ENCODE measurements around the gene SPC24.
"Not testable (repeated sequence)": the region's sequence is repeated elsewhere in the genome, so short reads cannot be mapped to it uniquely, and the experiment has no call there.

SPC24 gene

DNA sequence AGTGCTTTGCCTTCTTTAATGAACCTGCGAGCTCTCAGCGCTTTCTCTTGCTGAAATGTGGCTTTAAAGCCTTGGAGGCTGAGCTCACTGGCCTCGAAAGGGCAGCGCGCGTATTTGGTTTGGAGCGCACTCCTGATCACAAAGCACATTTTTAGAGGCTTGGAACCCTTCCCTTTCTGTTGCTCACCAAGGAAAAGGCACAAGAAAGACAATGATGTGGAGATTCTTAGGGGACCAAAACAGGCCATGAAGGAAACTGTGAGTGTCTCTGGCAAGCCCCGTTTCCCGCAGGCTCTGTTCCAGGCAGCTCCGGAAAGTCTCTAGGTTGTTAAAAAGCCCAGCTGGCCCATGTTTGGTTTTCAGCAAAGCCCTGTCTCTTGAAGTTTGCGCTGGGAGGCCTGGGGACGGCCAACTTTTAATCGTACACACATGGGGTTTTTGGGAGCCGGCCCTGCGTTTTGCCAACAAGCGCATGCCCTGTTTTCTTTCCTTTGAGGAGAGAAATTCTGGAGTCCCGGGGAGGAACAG lies 9.4 kb upstream of the SPC24 start:
- no peak for TF ChIP-seq EZH2phosphoT487 (conservative IDR thresholded peaks at IDR 0.05; ENCODE audit: low read length)
- TF ChIP-seq, protein P1, sequence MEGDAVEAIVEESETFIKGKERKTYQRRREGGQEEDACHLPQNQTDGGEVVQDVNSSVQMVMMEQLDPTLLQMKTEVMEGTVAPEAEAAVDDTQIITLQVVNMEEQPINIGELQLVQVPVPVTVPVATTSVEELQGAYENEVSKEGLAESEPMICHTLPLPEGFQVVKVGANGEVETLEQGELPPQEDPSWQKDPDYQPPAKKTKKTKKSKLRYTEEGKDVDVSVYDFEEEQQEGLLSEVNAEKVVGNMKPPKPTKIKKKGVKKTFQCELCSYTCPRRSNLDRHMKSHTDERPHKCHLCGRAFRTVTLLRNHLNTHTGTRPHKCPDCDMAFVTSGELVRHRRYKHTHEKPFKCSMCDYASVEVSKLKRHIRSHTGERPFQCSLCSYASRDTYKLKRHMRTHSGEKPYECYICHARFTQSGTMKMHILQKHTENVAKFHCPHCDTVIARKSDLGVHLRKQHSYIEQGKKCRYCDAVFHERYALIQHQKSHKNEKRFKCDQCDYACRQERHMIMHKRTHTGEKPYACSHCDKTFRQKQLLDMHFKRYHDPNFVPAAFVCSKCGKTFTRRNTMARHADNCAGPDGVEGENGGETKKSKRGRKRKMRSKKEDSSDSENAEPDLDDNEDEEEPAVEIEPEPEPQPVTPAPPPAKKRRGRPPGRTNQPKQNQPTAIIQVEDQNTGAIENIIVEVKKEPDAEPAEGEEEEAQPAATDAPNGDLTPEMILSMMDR (IDR thresholded peaks at IDR 0.05; ENCODE audit: insufficient read depth, low read length, poor library complexity, severe bottlenecking): no peak
- no peak overlapping the region for H2AFZ ChIP-seq (ENCODE audit: low read depth, low read length, severe bottlenecking)

DNA sequence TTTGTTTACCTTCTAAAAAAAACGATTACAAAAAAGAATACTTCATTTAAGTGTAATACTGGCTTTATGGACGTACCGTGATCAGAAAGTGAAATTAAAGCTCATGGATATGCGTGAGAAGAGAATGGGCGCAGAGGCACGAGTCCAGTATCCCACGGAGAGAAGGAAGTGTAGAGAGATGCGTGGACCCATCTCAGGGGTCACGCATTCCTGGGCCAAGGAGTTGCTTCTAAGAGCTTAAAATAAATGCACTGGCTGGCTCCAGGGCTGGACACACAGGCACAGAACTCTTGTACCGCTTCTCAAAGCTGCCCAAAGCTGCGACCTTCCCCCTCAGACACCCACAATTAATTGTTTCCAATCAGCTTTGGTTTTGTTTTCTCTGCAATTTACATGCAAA lies 8.7 kb upstream of the SPC24 start:
- H3K36me3 ChIP-seq (ENCODE audit: low read length): no peaks in the 10 kb centered on the region
- H4K20me1 ChIP-seq (ENCODE audit: low read depth, low read length): no peaks in the 10 kb centered on the region
- no peaks in the 10 kb centered on the region for H3K79me2 ChIP-seq (ENCODE audit: insufficient read depth, low read length)
- H3K9me3 ChIP-seq (ENCODE audit: insufficient read depth, low read length): no peaks in the 10 kb centered on the region
- no peaks in the 10 kb centered on the region for H3K9me2 ChIP-seq (replicated peaks; ENCODE audit: insufficient read depth, low read length)
- TF ChIP-seq, protein P1 (IDR thresholded peaks at IDR 0.05; ENCODE audit: insufficient read depth, low read length, poor library complexity, severe bottlenecking): no peak
- TF ChIP-seq EZH2phosphoT487 (conservative IDR thresholded peaks at IDR 0.05; ENCODE audit: low read length): no peak
- no peak overlapping the region for H2AFZ ChIP-seq (ENCODE audit: low read depth, low read length, severe bottlenecking)
- H3F3A ChIP-seq (ENCODE audit: insufficient read depth): no peaks in the 10 kb centered on the region
- H3K27me3 ChIP-seq (ENCODE audit: low read length): no peaks in the 10 kb centered on the region
- no peak overlapping the region for H3K9ac ChIP-seq (ENCODE audit: low read length)
- no peak overlapping the region for H3K4me2 ChIP-seq (ENCODE audit: low read depth, low read length, poor library complexity, severe bottlenecking)
- H3K27ac ChIP-seq (ENCODE audit: low read depth, low read length): no peak overlapping the region
- H3K4me3 ChIP-seq (ENCODE audit: insufficient read depth, low read length, poor library complexity, severe bottlenecking): no peak overlapping the region

More for the DNA sequence above, 9.4 kb upstream of the SPC24 start:
- Histone ChIP-seq H3K4me3 (ENCODE audit: insufficient read depth, low read length, poor library complexity, severe bottlenecking) (no peak overlapping the region), H3K36me3 (ENCODE audit: low read length) (no peaks in the 10 kb centered on the region), H3K9me2 (replicated peaks; ENCODE audit: insufficient read depth, low read length) (no peaks in the 10 kb centered on the region), H3K27ac (ENCODE audit: low read depth, low read length) (no peak overlapping the region), H3K9ac (ENCODE audit: low read length) (no peak overlapping the region), H3K9me3 (ENCODE audit: insufficient read depth, low read length) (no peaks in the 10 kb centered on the region), H3F3A (ENCODE audit: insufficient read depth) (no peaks in the 10 kb centered on the region), H3K4me2 (ENCODE audit: low read depth, low read length, poor library complexity, severe bottlenecking) (no peak overlapping the region), H4K20me1 (ENCODE audit: low read depth, low read length) (no peaks in the 10 kb centered on the region), H3K27me3 (ENCODE audit: low read length) (no peaks in the 10 kb centered on the region), H3K79me2 (ENCODE audit: insufficient read depth, low read length) (no peaks in the 10 kb centered on the region)

DNA sequence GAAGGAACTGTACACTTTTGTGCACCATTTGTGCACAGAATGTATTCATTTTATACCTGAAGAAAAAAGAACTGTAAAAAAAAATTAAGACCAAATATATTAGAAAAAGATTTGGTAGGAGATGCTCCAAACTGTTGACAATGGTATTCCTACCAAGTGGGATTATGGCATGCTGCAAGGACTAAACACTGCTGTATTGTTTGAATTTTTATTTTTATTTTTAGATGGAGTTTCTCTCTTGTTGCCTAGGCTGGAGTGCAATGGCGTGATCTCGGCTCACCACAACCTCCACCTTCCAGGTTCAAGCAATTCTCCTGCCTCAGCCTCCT lies 4.8 kb upstream of the SPC24 start:
- H3F3A ChIP-seq (ENCODE audit: insufficient read depth); H3K9me3 ChIP-seq (ENCODE audit: insufficient read depth, low read length); H4K20me1 ChIP-seq (ENCODE audit: low read depth, low read length); H3K9ac ChIP-seq (ENCODE audit: low read length); H3K4me2 ChIP-seq (ENCODE audit: low read depth, low read length, poor library complexity, severe bottlenecking); H3K27ac ChIP-seq (ENCODE audit: low read depth, low read length); H2AFZ ChIP-seq (ENCODE audit: low read depth, low read length, severe bottlenecking); H3K79me2 ChIP-seq (ENCODE audit: insufficient read depth, low read length); H3K36me3 ChIP-seq (ENCODE audit: low read length); H3K4me3 ChIP-seq (ENCODE audit: insufficient read depth, low read length, poor library complexity, severe bottlenecking); H3K9me2 ChIP-seq (replicated peaks; ENCODE audit: insufficient read depth, low read length); H3K27me3 ChIP-seq (ENCODE audit: low read length): not testable (repeated sequence)

DNA sequence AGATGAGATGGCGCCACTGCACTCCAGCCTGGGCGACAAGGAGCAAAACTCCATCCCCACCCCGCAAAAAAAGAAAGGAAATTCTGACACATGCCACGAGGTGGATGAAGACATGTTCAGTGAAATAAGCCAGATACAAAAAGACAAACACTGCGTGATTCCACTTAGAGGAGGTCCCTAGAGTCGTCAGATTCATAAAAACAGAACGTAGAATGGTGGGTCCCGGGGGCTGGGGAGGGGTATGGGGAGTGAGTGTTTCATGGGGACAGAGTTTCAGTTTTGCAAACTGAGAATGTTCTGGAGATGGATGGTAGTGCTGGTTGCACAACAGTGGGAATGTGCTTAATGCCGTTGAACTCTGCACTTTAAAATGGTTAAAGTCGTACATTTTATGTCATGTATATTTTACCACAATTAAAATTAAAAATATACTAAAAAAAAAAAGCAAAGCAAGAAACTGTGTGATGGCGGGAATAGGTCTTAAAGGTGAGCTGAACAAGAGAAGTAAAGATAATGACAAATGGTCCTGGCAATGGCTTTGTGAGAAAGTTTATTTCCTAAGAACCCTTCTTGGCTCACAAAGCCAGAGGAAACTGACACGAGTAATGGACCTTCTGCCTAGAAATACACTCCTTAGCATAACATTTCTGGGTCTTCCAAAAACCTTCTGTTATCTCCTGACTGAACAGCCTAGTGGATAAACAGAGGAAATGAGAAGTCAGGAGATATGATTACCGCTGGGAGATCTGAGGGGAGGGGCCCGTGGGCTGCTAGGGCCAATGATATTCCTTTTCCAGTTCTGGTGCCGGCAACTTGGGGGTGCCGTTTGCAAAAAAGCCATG lies 4.2 kb upstream of the SPC24 start:
- Histone ChIP-seq H2AFZ (ENCODE audit: low read depth, low read length, severe bottlenecking) (no peak overlapping the region), H3K9ac (ENCODE audit: low read length) (no peak overlapping the region), H3K79me2 (ENCODE audit: insufficient read depth, low read length) (peaks cover 8% of the 10 kb centered on the region), H3K9me3 (ENCODE audit: insufficient read depth, low read length) (no peaks in the 10 kb centered on the region), H3K27me3 (ENCODE audit: low read length) (no peaks in the 10 kb centered on the region), H3K36me3 (ENCODE audit: low read length) (no peaks in the 10 kb centered on the region), H3K9me2 (replicated peaks; ENCODE audit: insufficient read depth, low read length) (no peaks in the 10 kb centered on the region), H3K27ac (ENCODE audit: low read depth, low read length) (no peak overlapping the region), H3F3A (ENCODE audit: insufficient read depth) (no peaks in the 10 kb centered on the region), H3K4me3 (ENCODE audit: insufficient read depth, low read length, poor library complexity, severe bottlenecking) (no peak overlapping the region), H3K4me2 (ENCODE audit: low read depth, low read length, poor library complexity, severe bottlenecking) (no peak overlapping the region), H4K20me1 (ENCODE audit: low read depth, low read length) (no peaks in the 10 kb centered on the region)
- TF ChIP-seq, protein P1 (IDR thresholded peaks at IDR 0.05; ENCODE audit: insufficient read depth, low read length, poor library complexity, severe bottlenecking): no peak
- TF ChIP-seq EZH2phosphoT487 (conservative IDR thresholded peaks at IDR 0.05; ENCODE audit: low read length): no peak
